ENCODE measurements around the gene SAMMSON. TPM values are rescaled to one million over a fixed set of nuclear protein-coding genes. Genes with fewer than 3 reads are reported as not detected.

The SAMMSON gene
- total RNA-seq = 3.4 TPM

DNA sequence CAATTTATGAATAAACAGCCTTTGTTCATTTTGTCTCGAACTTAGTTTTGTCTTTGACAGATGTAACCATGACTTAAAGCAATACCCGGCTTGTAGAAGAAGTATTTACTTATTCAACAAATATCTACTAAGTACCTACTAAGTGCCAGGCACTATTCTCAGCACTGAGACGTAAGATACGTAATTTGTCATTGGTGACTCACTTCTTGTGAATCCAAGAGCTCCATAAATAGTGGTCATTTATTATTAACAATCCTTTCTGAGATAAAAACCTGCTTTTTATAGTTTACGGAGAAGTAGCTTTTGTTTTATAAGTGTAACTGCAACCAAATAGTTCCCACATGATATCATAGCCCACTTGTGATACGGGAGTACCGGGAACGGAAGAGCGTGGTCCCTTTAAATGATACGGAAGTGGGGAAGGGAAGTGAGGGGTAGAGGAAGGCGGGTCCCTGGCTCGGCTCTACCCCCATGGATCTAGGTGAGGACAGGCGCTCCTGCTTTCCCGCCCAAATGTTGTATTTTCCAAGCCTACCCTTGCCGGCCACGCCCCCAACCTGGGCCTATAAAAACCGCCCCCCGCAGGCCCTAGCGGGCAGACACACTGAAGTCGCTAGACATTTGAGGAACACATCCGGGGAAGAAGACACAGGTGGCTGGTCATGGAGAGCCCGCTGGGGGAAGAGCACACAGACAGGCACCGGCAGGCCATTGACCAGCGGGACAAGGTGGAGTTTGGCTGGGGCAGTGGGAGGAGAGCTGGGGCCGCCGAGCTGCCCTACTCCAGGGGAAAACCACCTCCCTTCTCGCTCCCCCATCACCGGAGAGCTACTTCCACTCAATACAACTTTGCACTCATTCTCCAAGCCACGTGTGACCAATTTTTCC, at the start of gene SAMMSON:
Gene SAMMSON (plus strand): TSS at position 594 of the 888 bp plus-strand sequence.
- DNase-seq (ENCODE audit: low spot score) (peak; percentile 61), ATAC-seq (peak; percentile 57)
- intact Hi-C loops (cut with DNase I) = no loop called here

DNA sequence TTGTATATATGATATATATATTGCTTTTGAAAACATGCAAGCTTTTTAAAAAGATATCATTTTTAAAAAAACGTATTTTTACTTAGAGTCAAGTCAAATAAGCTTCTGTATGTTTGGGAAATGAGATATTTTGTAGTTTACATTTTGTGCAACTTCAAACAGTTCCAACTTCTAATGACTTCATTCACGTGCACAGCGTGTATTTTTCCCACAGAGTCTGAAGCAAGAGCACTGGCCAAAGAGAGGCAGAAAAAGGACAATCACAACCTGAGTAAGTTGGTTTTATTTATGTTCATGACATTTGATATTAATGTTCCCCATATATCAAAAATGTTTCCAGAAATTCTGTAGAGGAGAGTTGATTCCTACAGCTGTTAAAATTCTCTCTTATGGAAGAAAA, 47.9 kb upstream of the SAMMSON start:
- ATAC-seq (no peak), DNase-seq (ENCODE audit: low spot score) (no peak)
- intact Hi-C loops (cut with DNase I) = no loop called here

DNA sequence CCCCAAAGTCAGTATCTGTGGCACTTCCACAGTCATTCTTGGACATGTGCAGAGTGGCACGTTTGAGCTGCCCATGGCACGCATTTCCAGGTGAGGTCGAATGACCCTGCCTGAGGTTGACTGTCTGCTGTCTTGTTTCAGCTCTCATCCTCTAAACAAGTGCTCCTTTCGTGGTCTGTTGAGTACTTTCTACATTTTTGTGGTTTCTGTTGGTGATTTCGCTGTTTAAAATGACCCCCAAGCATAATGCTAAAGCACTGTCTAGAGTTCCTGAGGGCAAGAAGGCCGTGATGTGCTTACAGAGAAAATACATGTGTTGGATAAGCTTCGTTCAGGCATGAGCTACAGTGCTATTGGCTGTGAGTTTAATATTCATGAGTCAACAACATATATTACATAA, 40.0 kb upstream of the SAMMSON start:
- DNase-seq (ENCODE audit: low spot score) = no peak
- ATAC-seq = no peak
- intact Hi-C loops (cut with DNase I) = no loop called here

DNA sequence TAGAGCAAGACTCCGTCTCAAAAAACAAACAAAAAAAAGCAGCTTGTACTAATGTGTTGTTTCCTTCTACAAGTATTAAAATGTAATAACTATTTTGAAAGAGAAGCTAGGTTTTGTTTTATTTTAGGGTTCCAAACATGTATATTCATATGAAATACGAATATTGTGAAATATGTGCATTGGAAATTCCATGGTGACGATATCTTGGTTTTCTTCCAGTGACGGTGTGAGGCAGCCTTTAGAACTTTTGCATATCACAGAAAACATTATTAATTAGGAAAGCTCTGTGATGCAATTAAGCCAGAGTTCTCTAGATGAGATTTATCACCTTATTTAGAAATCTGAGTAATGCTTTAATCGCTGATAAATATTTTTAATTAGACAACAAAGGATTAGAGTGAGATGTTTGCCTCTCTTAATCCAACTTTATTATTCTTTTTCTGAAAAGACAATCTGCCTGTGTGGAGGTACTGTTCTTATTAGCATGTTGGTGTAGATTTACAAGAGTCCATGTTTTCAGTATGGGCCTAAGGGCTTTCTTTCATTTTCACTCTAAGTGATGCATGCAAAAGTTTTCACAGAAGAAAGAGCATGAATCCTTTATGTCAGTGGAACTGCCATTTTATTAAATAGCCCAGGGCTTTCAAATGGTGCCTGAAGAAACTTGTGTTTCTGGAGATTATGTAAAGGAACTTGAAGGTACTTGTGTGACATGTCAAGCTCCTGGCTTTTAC, 37.7 kb upstream of the SAMMSON start:
- DNase-seq (ENCODE audit: low spot score) (no peak), ATAC-seq (no peak)
- intact Hi-C loops (cut with DNase I) = no loop called here

DNA sequence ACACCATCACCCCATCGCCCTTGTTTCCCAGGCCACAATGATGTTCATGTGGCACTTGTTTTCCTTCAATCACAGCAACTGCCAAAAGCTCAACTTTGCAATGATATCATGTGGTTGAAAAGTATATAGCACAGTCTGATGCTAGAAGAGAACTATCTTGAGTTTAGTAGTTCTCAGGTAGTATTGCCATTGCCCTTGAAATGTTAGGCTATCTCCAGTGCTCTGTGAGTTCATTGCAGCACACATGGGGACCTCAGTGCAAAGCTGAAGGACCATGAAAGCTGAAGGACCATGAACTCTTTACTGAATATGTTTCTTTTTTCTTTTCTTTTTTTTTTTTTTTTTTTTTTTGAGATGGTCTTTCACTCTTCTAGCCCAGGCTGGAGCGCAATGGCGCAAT, 35.9 kb upstream of the SAMMSON start:
- ATAC-seq = no peak
- no peak for DNase-seq (ENCODE audit: low spot score)
- intact Hi-C loops (cut with DNase I) = no loop called here

DNA sequence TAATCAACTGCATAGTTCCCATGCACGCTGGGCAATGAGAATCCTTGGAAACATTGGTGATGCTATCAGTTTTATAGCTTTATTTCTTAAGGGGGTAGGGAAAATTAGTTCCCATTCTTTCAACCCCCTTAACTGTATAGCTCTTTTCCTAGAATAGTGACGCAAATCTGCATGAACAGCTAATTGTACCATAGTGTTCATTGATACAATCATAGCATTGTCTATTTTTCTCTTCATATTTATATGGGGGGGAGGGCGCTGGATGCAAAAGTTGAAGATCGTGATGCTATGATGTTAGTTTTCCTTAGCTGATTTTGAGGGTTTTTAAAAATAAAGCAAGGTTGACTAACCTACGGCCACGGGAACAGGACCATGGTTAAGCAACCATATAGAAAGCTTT, 32.4 kb upstream of the SAMMSON start:
- intact Hi-C loops (cut with DNase I) = no loop called here
- ATAC-seq (peak; percentile 49), DNase-seq (ENCODE audit: low spot score) (no peak)

DNA sequence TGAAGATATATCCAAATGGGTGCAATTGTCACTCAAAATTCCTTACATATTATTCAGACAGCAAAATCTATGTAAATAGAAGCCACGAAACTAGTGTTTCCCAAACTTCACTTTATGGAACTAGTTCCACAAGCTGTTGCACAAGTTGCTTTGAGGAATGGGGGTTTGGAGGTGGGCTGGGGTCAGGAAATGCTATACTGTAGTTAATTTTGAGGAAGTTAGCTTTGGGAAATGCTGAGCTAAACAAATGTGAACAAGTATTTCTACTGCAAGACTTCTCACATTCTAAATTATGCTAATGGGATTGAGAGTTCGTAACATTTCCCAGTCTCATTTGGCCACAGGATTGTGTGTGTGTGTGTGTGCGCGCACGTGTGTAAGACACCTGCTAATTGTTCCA, 28.7 kb upstream of the SAMMSON start:
- ATAC-seq = no peak
- no peak for DNase-seq (ENCODE audit: low spot score)
- intact Hi-C loops (cut with DNase I) = no loop called here

DNA sequence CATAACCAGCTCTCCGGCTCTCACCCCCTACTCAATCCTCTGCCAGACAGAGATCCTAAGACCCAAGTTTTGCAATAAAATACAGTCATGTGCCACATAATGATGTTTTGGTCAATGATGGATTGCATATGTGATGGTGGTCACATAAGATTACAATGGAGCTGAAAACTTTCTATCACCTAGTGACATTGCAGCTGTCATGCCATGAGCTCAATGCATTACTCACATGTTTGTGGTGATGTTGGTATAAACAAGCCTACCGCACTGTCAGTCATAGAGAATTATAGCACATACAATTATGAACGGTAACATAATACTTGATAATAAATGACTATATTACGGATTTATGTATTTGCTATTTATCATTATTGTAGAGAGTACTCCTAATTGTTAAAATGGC, 26.9 kb upstream of the SAMMSON start:
- ATAC-seq (no peak), DNase-seq (ENCODE audit: low spot score) (no peak)
- intact Hi-C loops (cut with DNase I) = no loop called here

DNA sequence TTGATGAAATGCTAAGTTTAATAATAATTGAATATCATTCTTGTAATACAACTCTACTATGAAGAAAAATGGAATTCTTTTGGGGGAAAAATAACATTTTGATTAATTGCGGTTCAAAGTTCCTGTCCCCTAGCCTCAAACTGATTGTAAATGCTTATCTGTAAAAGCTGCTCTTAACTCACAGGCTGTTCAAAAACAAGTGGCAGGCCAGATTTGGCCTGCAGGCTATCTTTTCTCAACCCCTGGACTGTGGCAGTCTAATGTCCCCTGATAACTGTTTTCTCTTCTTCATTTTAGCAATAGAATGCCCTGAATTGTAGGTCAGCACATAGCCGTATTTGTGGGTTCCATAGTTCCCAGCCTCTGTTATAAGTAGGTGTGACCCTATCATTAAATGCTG, 23.5 kb upstream of the SAMMSON start:
- intact Hi-C loops (cut with DNase I) = no loop called here
- ATAC-seq = no peak

DNA sequence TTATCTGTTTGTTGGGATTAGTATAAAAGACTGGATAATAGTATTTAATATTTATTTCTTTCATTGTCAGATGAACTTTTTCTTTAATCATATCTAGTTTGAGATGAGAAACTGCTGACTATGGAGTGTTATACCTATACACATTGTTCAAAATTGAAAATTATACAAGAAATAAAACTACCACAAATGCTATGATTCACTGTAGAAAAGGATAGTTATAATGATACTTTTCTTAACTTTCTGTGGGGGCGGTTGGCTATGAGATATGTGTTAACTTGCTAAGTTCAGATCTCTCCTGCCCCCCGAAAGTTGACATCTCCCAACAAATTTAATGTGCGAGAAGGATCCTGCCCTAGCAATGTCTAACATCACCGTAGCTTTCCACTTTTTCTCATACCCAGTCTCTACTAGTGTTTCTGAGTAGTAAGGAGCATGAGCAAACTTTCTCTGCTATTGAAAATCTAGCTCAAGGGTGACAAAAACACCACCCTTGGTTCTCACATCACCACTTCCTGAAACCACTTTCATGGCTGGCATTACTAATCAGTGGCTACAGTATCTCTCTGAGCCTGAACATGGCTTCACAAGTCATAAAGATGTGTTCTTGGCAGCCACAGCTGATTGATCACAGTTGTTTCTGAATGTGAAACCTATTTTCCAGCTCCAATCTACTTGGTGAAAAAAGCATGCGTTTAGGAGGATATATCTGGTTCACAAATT, 15.8 kb upstream of the SAMMSON start:
- DNase-seq (ENCODE audit: low spot score) (no peak), ATAC-seq (no peak)
- intact Hi-C loops (cut with DNase I) = no loop called here

More for the DNA sequence above, 23.5 kb upstream of the SAMMSON start:
- DNase-seq (ENCODE audit: low spot score) = no peak

DNA sequence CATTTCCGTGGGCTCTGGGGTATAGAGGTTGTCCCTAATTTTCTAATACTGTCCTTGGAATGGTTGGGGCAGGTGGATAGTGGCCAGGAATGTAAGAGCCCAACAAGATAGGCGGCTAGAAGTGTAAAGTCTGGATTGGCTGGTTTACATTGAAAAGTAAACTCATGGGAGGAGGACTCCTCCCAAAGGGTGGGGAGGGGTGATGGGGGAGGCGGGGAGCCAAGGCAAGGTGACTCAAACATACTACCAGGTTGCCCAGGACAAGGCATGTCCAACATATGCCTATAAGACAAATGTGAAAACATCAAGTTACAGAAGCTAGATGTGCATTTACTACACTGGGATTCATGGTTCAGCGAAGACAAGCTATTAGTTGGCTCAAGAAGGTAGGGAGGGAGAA, 14.3 kb upstream of the SAMMSON start:
- DNase-seq (ENCODE audit: low spot score) (no peak), ATAC-seq (no peak)
- intact Hi-C loops (cut with DNase I) = no loop called here

DNA sequence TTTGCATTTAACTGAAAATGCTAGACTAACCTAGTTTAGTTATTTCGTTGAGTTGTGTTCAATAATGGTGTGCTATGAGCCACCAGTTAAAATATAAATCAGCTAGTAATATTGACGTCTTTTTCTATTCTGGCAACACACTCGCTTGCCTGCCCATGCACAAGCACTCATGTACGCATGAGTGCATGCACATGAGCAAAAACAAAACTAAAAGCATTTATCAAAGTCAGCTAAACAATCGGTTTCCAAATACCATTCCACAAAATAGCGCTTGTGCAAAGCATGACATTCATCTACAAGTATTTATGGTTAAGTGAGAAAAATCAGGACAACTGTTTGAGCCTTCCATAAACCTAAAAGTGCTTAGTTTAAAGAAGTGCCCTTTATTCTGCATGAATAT, 13.1 kb upstream of the SAMMSON start:
- DNase-seq (ENCODE audit: low spot score) (no peak), ATAC-seq (no peak)
- intact Hi-C loops (cut with DNase I) = no loop called here

DNA sequence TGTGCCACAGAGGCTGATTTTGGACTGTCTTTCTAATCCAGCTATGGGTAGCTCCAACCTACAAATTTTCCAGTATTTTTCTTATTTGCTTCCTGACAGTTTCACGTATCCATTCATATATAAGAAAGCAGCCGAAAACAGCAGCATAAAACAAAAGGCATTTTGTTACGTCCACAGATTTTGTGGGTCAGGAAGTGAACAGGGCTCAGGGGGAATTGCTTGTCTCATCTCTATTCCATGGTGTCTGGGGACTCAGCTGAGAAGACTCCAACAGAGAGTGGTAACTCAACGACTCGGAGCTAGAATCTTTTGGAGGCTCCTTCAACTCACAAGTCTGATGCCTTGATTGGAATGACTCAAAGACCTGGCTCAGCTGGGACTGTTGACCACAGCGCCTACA, 11.7 kb upstream of the SAMMSON start:
- ATAC-seq (no peak), DNase-seq (ENCODE audit: low spot score) (no peak)
- intact Hi-C loops (cut with DNase I) = no loop called here

DNA sequence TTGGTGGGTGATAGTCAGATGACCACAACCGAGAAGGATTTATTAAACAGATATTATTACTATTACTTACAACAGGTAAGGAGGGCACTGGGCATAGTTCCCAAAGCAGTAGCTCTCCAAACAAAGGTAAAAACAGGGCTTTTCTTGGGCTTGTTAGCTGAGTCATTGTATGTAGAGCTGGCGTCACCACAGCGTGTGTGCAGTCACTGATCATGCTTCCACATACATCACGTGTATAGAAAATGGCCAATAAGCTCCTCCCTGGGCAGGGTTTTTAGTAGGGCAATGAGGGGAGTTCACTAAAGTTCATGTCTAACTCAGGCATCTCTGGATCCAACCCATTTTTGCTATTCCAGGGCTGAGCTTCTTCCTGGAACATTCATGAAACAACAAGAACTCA, 5.8 kb upstream of the SAMMSON start:
- DNase-seq (ENCODE audit: low spot score) (no peak), ATAC-seq (no peak)
- intact Hi-C loops (cut with DNase I) = no loop called here

DNA sequence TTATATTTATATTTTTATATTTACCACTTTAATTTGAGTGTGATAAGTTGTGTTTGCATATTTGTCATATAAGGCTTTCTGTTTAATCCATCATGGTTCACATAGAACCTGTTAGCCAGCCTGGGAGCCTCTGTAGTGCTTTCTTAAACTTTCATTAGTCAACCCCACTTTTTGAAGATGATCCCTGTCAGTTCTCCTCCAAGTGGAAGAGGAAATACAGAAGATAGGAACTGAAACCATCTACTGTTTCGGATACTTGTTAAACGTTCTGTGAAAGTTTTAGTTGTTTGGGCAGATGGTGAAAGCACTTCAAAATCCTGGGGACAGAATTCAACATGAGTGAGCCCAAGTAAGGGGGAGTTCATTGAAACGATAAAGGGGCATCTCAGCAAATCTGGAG, 4.6 kb upstream of the SAMMSON start:
- ATAC-seq = no peak
- intact Hi-C loops (cut with DNase I) = no loop called here
- DNase-seq (ENCODE audit: low spot score) = no peak

DNA sequence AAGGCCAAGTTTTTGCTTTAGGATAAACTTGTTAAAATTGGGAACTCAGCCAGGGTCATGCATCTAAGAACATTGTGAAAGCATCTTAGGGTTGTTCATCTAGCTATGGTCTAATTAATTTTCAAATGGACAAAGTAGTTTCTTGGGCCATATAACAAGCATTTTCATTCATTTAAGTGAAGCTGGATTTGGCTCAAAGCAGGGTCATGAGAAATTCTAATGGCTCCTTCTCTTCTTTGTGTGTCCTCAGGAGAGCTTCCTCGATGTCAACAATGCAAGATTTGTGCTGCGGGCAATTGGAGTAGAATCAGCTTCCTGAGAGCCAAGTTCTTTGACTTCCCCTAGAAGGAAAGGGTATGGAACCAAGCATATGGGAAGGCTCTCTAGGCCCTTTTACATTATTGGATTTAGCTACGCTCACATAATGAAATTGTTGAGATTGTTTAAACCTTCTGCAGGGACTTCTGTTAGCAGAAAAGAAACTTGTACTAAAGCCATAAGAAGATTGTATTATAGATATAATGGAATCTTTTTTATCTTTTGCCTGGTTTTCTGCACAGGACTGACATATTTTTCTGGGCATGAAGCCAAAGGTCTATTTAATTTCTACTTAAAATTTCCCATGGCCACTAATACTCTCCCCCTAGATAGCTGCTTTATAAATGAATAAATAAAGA, 1.8 kb upstream of the SAMMSON start:
- no peak for ATAC-seq

DNA sequence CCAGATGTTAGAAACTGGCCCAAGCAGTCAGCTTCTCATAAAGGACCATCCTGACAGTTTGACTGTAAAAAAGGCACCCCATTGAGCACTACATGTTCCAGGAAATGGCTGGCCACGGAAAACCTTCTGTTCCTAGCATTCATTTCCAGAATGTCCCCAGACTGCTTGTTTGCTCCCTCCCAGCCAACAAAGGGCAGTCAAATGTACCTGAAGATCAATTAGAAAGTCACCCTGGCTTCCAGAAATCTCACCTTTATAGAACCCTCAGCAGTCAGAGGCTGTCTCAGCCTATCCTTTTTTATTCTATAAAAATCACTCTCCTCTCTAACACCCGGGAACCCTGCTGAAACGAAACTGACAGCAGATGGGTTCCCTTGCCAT, 784 bp upstream of the SAMMSON start:
- DNase-seq (ENCODE audit: low spot score) (no peak), ATAC-seq (peak; percentile 5)
- intact Hi-C loops (cut with DNase I) = no loop called here

More for the DNA sequence above, 1.8 kb upstream of the SAMMSON start:
- no peak for DNase-seq (ENCODE audit: low spot score)
- intact Hi-C loops (cut with DNase I) = no loop called here

DNA sequence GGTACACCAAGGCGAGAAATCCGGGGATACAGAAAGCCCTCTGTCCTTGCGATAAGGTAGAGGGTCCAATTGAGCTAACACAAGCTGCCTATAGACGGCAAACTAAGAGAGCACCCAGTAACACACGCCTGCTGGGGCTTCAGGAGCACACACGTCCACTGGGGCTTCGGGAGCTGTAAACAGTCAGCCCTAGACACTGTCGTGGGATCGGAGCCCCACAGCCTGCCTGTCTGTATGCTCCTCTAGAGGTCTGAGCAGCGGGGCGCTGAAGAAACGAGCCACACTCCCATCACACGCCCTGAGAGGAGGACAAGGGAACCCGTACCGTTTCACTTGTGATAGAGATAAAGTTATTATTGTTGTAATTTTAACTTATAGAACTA, 486 bp downstream of the SAMMSON start:
- intact Hi-C loops (cut with DNase I) = no loop called here
- no peak for DNase-seq (ENCODE audit: low spot score)

DNA sequence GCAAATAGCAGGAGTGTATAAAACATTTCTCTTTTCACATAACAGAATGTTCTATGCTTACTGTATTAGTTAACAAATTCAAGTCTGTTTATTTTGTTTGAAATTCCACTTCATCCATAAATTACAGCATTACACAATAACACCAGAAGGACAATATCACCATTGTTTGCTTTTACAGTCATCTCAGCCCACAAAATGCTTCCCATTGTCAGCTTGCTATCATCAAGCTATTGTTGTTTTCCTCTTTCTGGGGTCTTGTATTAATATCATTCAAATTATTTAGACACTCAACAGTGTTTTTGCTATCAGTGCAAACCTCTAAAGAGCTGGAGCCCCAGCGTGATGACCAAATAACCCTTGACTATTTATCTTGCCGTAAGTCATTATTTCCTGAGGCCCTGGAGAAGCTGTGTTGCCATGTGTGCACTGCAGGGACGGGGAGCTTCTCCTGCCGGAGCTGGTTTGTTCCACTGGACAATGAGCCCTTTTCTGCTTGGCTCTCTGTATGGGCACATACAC, 1.1 kb downstream of the SAMMSON start:
- intact Hi-C loops (cut with DNase I) = no loop called here
- ATAC-seq (peak; percentile 88), DNase-seq (ENCODE audit: low spot score) (no peak)

More for the DNA sequence above, 486 bp downstream of the SAMMSON start:
- peak; percentile 45 for ATAC-seq
